IPS-NIHi11 (cell line): ENCODE results near the gene ISYNA1.
A peak's percentile ranks its signal among the peaks of the same experiment; 100 is the strongest.

Source experiments
- DNase-seq: peaks from one replicate; pipeline ENCODE4 v3.0.0; 2012; ENCODE audit warnings: mixed read lengths, low spot score

ISYNA1 gene

DNA sequence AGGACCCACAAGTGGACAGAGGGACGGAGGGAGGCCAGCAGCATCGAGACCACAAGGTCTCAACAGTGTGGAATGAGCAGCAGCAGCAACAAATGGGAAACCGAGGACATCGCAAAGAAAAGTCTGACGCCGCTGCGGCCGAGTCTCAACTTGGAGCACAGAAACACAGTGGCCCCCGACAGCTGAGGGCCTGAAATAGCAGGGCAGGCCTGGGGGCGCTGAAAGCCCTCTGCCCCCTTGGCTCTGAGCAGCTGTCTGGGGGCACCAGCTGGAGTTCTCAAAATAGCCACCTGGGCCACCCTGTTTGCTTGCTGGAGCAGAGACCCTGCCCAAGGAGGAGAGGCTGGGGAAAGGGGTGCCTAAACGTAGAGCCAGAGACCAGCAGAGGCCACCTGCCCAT, 5.9 kb upstream of the ISYNA1 start:
- DNase-seq, result no peak

- DNase-seq, result no peak
Measured at GRCh38 chr19:18443406-18443805, 5.5 kb upstream of the ISYNA1 start.

GRCh38 chr19:18442941-18443340, 5.0 kb upstream of the ISYNA1 start:
- DNase-seq, result no peak

GRCh38 chr19:18441804-18442788, 4.2 kb upstream of the ISYNA1 start:
- peak; percentile 39 for DNase-seq

GRCh38 chr19:18440936-18441803, 3.2 kb upstream of the ISYNA1 start:
- DNase-seq, result no peak

GRCh38 chr19:18440415-18440877, 2.5 kb upstream of the ISYNA1 start:
- peak; percentile 69 for DNase-seq

- DNase-seq, result no peak
Measured at GRCh38 chr19:18439910-18440237, 1.9 kb upstream of the ISYNA1 start.

DNA sequence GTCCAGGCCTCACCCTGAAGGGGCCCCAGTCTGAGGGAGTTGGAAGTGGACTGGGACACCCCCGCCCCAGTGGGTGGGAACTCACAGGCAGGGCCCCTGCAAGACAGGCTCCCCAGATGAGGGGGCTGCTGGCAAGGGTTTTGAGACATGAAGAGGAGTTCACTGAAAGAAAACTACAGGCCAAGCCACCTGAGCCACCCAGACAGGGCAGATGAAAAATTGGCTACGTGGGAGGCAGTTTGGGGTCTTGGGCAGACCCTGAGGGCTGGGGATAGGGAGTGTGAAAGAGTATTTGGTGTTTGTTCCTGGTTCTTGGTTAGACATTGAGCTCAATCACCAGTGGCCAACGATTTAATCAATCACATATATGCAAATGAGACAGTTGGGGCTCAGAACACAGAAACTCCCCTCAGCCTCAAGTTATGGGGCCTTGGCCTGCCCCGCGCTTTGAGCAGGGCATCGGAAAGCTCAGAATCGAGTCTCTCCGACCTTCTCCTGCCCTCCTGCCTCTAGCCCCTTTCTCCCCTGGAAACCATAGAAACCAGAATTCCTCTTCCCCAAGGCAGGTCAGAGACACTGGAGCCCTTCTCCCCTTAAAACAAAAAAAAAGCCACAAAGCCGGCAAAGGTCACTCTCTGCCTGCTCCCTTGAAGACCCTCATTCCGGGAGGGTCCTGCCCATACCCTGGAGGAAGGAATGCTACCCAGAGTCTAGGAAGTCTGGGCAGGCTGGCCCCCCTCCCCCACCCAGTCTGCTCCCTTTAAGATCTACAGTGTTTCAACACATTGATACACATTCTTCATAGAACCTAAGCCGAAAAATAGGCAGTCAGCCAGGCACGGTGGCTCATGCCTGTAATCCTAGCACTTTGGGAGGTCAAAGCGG, 1.3 kb upstream of the ISYNA1 start:
- no peak for DNase-seq

DNA sequence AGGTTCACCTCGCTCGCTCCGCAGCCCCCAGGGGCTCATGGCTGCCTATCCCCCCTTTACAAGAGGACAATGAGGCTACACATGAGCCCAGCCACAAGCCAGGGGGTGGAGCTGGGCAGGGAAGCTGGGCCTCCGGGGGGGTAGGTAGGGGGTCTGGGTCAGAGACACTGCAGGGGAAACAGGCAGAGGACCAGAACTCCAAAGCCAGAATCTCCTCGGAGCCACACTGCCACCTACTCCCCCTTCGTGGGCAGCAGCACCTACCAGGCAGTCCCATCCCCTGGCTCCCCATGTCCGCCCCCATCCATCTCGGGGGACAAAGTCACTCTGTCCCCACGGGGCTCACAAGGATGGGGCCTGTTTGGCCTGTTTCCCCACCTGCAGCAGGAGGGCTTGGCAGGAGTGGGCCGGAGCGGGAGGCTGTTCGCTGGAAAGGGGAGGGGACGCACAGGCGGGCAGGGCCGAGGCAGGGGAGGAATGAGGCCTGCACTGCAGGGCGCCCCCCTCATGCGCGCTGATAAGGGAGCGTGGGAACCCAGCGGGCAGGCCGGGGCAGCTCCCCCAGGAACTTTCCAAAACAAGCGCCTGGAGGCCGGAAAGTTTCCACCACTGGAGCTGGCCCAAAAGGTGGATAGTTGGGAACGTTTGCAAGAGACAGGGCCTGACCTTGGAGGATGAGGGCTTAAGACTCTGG, 545 bp upstream of the ISYNA1 start:
- peak; percentile 73 for DNase-seq

- DNase-seq, result peak; percentile 88
Measured at GRCh38 chr19:18436671-18437490, 1.1 kb downstream of the ISYNA1 start.

DNA sequence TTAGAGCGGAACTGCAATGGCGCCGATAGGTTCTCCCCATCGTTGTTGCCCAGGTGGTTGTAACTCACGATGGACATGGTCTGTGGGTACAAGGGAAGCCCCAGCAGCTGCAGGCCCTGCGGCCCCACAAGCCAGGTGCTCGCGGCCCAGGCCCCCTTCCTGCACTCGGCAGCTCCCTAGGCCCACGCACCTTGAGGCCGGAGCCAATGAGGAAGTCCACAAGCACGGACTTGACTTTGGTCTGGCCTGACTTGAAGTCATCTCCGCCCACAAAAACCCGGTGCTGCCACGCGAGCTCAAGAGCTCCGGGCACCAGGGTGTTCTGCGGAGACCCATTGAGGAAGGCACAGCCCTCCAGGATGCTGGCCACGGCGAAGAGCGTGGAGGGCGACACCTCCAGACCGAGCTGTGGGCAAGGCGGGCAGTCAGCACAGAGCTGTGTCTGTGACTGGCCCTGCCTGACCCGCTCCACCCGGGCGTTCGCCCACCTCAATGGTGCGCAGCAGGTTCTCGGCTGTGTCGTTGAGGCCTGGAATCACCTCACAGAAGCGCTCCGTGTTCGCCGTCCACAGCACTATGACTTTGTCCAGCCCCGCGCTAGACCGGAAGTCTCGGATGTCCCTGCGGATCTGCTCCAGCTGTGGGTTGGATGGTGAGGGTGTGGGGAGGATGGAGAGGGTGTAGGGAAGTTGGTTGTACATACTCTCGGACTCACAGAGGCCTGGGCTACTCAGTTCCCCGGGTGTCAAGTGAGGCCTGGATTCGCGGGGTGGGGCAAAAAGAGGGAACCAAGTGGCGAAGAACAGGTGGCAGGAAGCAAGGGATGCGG, 1.9 kb downstream of the ISYNA1 start:
- no peak for DNase-seq

DNA sequence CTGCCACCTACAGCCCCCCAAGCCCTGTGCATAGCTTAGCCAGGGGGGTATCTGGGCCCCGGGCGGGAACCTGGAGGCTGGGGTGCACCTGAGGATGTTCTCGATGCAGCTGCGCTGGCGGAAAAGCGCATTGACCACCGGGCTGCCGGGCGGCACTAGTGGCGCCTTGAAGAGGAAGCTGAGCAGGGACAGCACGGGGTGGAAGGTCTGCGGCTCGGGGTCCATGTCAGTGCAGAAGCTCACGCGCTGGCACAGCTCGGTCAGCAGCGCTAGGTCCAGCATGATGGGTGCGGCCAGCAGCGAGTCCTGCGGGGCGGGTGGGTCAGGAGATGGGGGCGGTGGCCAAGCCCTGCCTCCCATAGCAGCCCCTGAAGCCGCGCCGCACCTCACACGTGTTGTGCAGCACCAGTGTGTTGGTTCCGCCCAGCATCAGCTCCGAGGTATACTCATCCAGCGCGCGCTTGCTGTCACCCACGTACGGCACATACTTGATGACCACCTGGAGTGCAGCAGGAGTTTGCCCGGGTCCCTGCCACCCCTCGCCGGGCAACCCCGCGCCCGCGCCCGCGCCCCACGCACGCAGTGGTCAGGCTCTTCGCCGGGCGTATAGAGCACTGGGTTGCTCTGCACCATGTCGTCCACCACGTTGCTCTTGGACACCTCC, 2.6 kb downstream of the ISYNA1 start:
- no peak for DNase-seq

GRCh38 chr19:18434411-18435175, 3.3 kb downstream of the ISYNA1 start:
- no peak for DNase-seq

- DNase-seq, result peak; percentile 50
Measured at GRCh38 chr19:18433735-18434398, 4.1 kb downstream of the ISYNA1 start.

- peak; percentile 32 for DNase-seq
Measured at GRCh38 chr19:18433015-18433691, 4.8 kb downstream of the ISYNA1 start.

GRCh38 chr19:18432275-18433014, 5.5 kb downstream of the ISYNA1 start:
- no peak for DNase-seq
